HepG2 (cell line): ENCODE measurements around the gene TMEM267. TPM values are rescaled to one million over a fixed set of nuclear protein-coding genes. Genes with fewer than 3 reads are reported as not detected.

Source experiments
- ADNP ChIP-seq: sonication (generic); formaldehyde crosslinking; IDR thresholded peaks from 2 replicates; pipeline ENCODE4 v1.4.0; 2020; ENCODE audit warnings: missing genetic modification reagents
- BATF2 ChIP-seq: sonication (generic); formaldehyde crosslinking; IDR thresholded peaks from 2 replicates; pipeline ENCODE4 v1.8.0; 2022; ENCODE audit warnings: mild to moderate bottlenecking, missing genetic modification reagents, moderate library complexity
- EEA1 ChIP-seq: sonication (generic); formaldehyde crosslinking; IDR thresholded peaks from 2 replicates; pipeline ENCODE4 v1.5.1; 2020; ENCODE audit warnings: mild to moderate bottlenecking, missing genetic modification reagents, borderline replicate concordance
- EED ChIP-seq: sonication (generic); formaldehyde crosslinking; IDR thresholded peaks from 2 replicates; pipeline ENCODE4 v1.5.0; 2020; ENCODE audit warnings: mild to moderate bottlenecking, missing genetic modification reagents
- LCORL ChIP-seq, 2 experiments: fragments of 450-650 bp in 1 of 2; sonication (generic) in 1 of 2; formaldehyde crosslinking in 1 of 2; IDR thresholded peaks; 2 replicates each; pipeline versions ENCODE4 v1.5.0 to v1.6.1; 2017 to 2020; ENCODE audit warnings: antibody characterized with exemption in 1 of 2, missing genetic modification reagents in 1 of 2
- MYPOP ChIP-seq: sonication (generic); formaldehyde crosslinking; IDR thresholded peaks from 2 replicates; pipeline ENCODE4 v1.8.1; 2023; ENCODE audit warnings: mild to moderate bottlenecking, moderate library complexity, missing genetic modification reagents
- NCOR1 ChIP-seq: fragments of 200-600 bp; sonication (generic); IDR thresholded peaks from 2 replicates; pipeline ENCODE4 v1.7.0; 2017; ENCODE audit warnings: antibody characterized with exemption, low read length, borderline replicate concordance
- NR2F2 ChIP-seq: IDR thresholded peaks from 2 replicates; pipeline ENCODE4 v1.6.1; 2012; ENCODE audit warnings: low read depth, inconsistent platforms, borderline replicate concordance
- POLR2A ChIP-seq, 2 experiments: IDR thresholded peaks; 2 replicates each; pipeline ENCODE4 v1.6.1; 2011; ENCODE audit warnings: low read depth in 2 of 2, low read length in 2 of 2, mild to moderate bottlenecking in 1 of 2, moderate library complexity in 1 of 2; ENCODE audit not compliant: insufficient read depth in 1 of 2
- SMAD1 ChIP-seq: sonication (generic); formaldehyde crosslinking; IDR thresholded peaks from 2 replicates; pipeline ENCODE4 v1.4.0; 2020; ENCODE audit warnings: missing genetic modification reagents, low read depth, mild to moderate bottlenecking, borderline replicate concordance
- SMAD3 ChIP-seq: sonication (generic); formaldehyde crosslinking; IDR thresholded peaks from 2 replicates; pipeline ENCODE4 v1.4.0; 2020; ENCODE audit warnings: missing genetic modification reagents
- TBP ChIP-seq: sonication (generic); formaldehyde crosslinking; IDR thresholded peaks from 2 replicates; pipeline ENCODE4 v1.5.0; 2020; ENCODE audit warnings: missing genetic modification reagents
- TEAD2 ChIP-seq: sonication (generic); formaldehyde crosslinking; IDR thresholded peaks from 2 replicates; pipeline ENCODE4 v1.9.0; 2021; ENCODE audit warnings: missing genetic modification reagents
- U2AF1 ChIP-seq: fragments of 200-400 bp; formaldehyde crosslinking; optimal IDR thresholded peaks from 2 replicates; pipeline ENCODE3; 2017; ENCODE audit warnings: mild to moderate bottlenecking, low read depth, low read length
- ZFP36 ChIP-seq: fragments of 150-350 bp; IDR thresholded peaks from 2 replicates; pipeline ENCODE4 v1.6.1; 2018; ENCODE audit warnings: borderline replicate concordance, low read length, low read depth; ENCODE audit not compliant: partially characterized antibody
- ZNF224 ChIP-seq: sonication (generic); formaldehyde crosslinking; IDR thresholded peaks from 2 replicates; pipeline ENCODE4 v1.5.0; 2020; ENCODE audit warnings: mild to moderate bottlenecking, missing genetic modification reagents
- ZNF33B ChIP-seq: sonication (generic); formaldehyde crosslinking; IDR thresholded peaks from 2 replicates; pipeline ENCODE4 v1.5.1; 2020; ENCODE audit warnings: mild to moderate bottlenecking, missing genetic modification reagents
- ZNF501 ChIP-seq: sonication (generic); formaldehyde crosslinking; IDR thresholded peaks from 2 replicates; pipeline ENCODE4 v1.5.1; 2020; ENCODE audit warnings: mild to moderate bottlenecking, moderate library complexity, missing genetic modification reagents
- ZNF652 ChIP-seq: IDR thresholded peaks from 2 replicates; pipeline ENCODE4 v1.6.1; 2016; ENCODE audit warnings: low read depth, borderline replicate concordance
- ZNF703 ChIP-seq: sonication (generic); formaldehyde crosslinking; IDR thresholded peaks from 2 replicates; pipeline ENCODE4 v1.5.1; 2020; ENCODE audit warnings: missing genetic modification reagents, mild to moderate bottlenecking, moderate library complexity, borderline replicate concordance
- ZNF737 ChIP-seq: sonication (generic); formaldehyde crosslinking; IDR thresholded peaks from 2 replicates; pipeline ENCODE4 v1.5.0; 2020; ENCODE audit warnings: missing genetic modification reagents, mild to moderate bottlenecking, borderline replicate concordance
- ZNF772 ChIP-seq: sonication (generic); formaldehyde crosslinking; IDR thresholded peaks from 2 replicates; pipeline ENCODE4 v1.5.0; 2020; ENCODE audit warnings: mild to moderate bottlenecking, missing genetic modification reagents
- ZSCAN12 ChIP-seq: sonication (generic); formaldehyde crosslinking; IDR thresholded peaks from 2 replicates; pipeline ENCODE4 v1.9.0; 2021; ENCODE audit warnings: mild to moderate bottlenecking, missing genetic modification reagents
- ZZZ3 ChIP-seq: sonication (generic); formaldehyde crosslinking; IDR thresholded peaks from 2 replicates; pipeline ENCODE4 v1.4.0; 2020; ENCODE audit warnings: missing genetic modification reagents, mild to moderate bottlenecking, borderline replicate concordance
- polyA plus RNA-seq, 8 experiments: library from polyadenylated mRNA; depleted of rRNA in 3 of 8; stranded (reverse) in 7 of 8; unstranded in 1 of 8; fragments of >200 nt; fragmentation: Illumina TruSeq in 4 of 8; extraction: Trizol in 4 of 8; gene quantifications; 2 replicates each; pipeline versions ENCODE4 v1.2.1 to v1.2.3, GENCODE V29; 2011 to 2016; ENCODE audit warnings: low read depth in 4 of 8, missing spikeins in 1 of 8, mixed read lengths in 1 of 8; ENCODE audit not compliant: insufficient read depth in 1 of 8
- total RNA-seq, 5 experiments: library from RNA; depleted of rRNA; stranded (reverse); fragments of >200 nt; fragmentation: Illumina TruSeq; extraction: Trizol; gene quantifications; 2 replicates each; pipeline ENCODE4 v1.2.3, GENCODE V29; 2016; ENCODE audit warnings: low read depth in 1 of 5

Gene TMEM267
- total and polyA plus RNA-seq, 2 of the 13 experiments (the other 11 are each of a cell fraction or from before 2014, with no cell fraction given): 8.9 to 12.6 TPM

- TF ChIP-seq ZSCAN12 (CRISPR knock-in tag): no peak
- no peak for TF ChIP-seq ZNF33B
- TF ChIP-seq ZFP36: no peak
- TF ChIP-seq SMAD1 (CRISPR knock-in tag): 0 out of 2 replicates have a peak, but pooled peaks have one; percentile 50
- TF ChIP-seq U2AF1: no peak
- TF ChIP-seq NR2F2: 0 out of 2 replicates have a peak, but pooled peaks have one; percentile 68
- TF ChIP-seq NCOR1: peak; percentile 95
- no peak for TF ChIP-seq LCORL (IDR thresholded peaks at IDR 0.05)
- TF ChIP-seq LCORL (CRISPR knock-in tag; IDR thresholded peaks at IDR 0.05): peak; percentile 95
- peak; percentile 98 for TF ChIP-seq SMAD3 (CRISPR knock-in tag)
- no peak for TF ChIP-seq ZNF501 (CRISPR knock-in tag)
- TF ChIP-seq TBP (CRISPR knock-in tag): no peak
- peak; percentile 66; the same call in 1 of the 2 replicates for TF ChIP-seq MYPOP (CRISPR knock-in tag)
- TF ChIP-seq ADNP (CRISPR knock-in tag): no peak
- TF ChIP-seq ZNF703 (CRISPR knock-in tag): 0 out of 2 replicates have a peak, but pooled peaks have one; percentile 60
- TF ChIP-seq POLR2A (IDR thresholded peaks at IDR 0.05; ENCODE audit: insufficient read depth in 1 of 2, low read depth in 2 of 2, low read length in 2 of 2): no peak
- no peak for TF ChIP-seq EEA1 (CRISPR knock-in tag)
- TF ChIP-seq ZNF772 (CRISPR knock-in tag): no peak
- no peak; the same call in 1 of the 2 replicates for TF ChIP-seq ZZZ3
- TF ChIP-seq BATF2 (CRISPR knock-in tag): no peak
- no peak; the same call in 1 of the 2 replicates for TF ChIP-seq ZNF652
- TF ChIP-seq EED (CRISPR knock-in tag): no peak
- TF ChIP-seq ZNF224: no peak
- no peak for TF ChIP-seq ZNF737 (CRISPR knock-in tag)
- no peak for TF ChIP-seq TEAD2 (CRISPR knock-in tag)
These were observed 50.9 kb downstream of the TMEM267 start (continued) for GRCh38 chr5:43432486-43433375.
